NCI-H2107 treated with DMSO at 0.1 percent for 48 hours (cell line): ENCODE measurements around the gene IGSF3.
A peak's percentile ranks its signal among the peaks of the same experiment; 100 is the strongest.
"Not testable (repeated sequence)": the region's sequence is repeated elsewhere in the genome, so short reads cannot be mapped to it uniquely, and the experiment has no call there.

ENCODE experiments used
- DNase-seq: peaks from one replicate; lab custom pipeline; 2025; ENCODE audit not compliant: unreplicated experiment; lab: John Stamatoyannopoulos, UW

IGSF3 gene

DNA sequence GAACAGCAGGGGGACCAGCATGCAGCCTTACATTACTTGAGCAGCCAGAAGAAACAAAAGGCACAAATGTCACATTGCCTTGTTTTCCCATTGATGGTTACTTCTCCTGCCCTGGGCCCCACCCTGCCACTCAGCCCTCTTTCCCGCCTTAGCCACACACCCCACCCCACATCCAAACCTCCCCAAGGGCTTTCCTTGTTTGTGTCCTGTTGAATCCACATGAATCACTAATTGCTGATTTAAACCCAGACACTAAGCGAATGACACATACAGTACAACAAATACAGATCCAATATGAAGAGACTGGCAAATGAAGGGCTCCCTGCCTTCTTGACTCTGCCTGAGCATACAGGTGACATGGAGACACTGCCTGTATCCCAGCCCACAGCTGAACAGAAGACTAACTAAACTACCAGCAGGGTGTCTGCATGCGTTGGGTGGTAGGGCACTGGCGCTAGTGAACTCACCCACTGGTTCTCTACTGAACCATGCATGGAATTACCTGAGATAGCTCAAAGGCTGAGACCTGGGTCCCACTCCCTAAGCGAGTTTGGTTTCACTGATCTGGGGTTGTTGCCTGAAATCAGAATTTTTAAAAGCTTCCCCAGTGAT lies 3.1 kb downstream of the IGSF3 start:
- peak; percentile 96 for DNase-seq

DNA sequence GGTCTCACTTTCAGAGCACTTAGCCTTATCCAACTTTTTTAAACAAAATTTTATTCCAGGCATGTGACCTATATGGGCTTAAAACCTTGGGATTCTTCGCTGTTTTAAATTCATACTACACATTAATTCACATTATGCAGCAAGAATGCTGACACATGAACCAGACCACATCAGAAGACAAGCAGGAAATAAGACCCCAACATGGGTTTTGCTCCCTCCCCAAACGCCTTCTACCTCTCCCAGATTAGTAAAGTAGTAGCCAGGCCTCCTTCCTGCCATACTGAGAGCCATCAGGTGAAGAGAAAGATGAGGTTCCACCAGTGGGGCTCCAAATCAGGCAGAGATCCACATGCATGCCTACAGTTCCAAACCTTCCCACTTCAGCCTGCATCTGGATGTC lies 3.7 kb downstream of the IGSF3 start:
- no peak for DNase-seq

GRCh38 chr1:116661633-116662032 lies 5.9 kb downstream of the IGSF3 start:
- DNase-seq, result no peak

DNA sequence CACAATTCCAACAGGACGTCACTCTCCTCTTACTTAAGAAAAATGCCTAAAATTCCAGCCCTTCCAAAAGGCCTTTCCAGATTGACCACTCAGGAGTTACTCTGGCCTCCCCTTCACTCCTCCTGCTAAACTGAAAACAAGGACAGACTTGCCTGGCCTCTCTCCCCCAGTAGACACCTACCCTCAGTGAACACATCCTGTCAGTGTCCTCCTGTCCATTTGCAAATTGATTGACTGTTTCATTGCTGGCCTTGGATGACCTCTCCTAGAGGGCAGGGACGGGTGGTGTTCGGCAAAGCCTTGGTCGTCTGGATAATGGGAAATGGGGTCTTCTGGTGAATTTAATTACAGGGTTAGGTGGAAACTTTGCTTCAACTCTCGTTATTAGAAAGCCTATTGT lies 8.9 kb downstream of the IGSF3 start:
- not testable (repeated sequence) for DNase-seq

DNA sequence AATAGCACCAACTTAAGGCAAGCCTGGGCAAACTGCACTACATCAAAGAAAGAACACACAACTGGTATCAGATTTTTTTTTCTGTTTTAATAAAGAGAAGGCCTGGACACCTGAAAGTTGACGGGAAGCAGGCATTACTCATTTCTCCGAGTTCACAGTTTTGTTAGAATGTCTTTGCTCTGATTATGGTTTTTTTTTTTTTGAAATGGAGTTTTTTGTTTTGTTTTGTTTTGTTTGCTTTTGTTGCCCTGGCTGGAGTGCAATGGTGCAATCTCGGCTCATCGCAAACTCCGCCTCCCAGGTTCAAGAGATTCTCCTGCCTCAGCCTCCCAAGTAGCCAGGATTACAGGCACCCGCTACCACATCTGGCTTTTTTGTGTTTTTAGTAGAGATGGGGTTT lies 9.7 kb downstream of the IGSF3 start:
- DNase-seq, result not testable (repeated sequence)

GRCh38 chr1:116654351-116654750 lies 13.2 kb downstream of the IGSF3 start:
- DNase-seq, result no peak

DNA sequence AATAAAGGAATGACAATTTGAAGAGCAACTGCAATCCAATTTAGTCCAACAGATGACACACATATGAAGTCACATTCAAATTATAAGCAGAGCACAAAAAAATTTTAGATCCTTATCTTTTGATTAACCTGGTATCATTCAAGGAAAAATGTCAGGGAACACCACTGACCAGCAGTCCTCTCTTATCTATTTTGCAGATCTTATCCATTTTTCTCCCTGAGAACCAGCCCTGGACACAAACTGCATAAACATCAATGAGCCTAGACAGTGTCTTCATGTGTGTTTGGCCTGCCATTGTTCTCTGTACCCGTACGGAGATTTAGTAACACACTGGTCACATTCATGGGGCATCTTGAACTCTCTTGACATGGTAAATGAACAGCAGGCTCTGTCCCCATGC lies 14.9 kb downstream of the IGSF3 start:
- DNase-seq, result not testable (repeated sequence)

GRCh38 chr1:116650781-116651180 lies 16.8 kb downstream of the IGSF3 start:
- DNase-seq, result not testable (repeated sequence)

- DNase-seq, result not testable (repeated sequence)
Observed at GRCh38 chr1:116649041-116649440, 18.5 kb downstream of the IGSF3 start.

DNA sequence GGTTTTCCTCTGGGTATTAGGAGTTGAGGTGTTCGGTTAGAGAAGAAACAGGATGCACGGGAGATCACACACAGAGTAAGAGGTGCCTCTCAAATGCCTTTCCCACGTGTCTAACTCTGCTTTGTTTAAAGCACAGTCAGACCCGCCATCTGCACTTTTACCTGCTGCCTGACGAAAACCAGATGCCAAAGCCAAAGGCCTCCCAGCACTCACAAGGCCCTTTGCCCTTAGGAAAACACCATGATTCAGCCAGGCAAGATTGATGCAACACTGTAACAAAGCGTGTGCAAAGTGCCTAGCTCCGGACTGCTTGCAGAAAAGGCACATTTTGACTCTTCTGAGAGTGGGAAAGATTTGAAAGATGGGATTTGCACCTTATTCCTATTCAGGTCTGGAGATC lies 19.2 kb downstream of the IGSF3 start:
- not testable (repeated sequence) for DNase-seq

DNA sequence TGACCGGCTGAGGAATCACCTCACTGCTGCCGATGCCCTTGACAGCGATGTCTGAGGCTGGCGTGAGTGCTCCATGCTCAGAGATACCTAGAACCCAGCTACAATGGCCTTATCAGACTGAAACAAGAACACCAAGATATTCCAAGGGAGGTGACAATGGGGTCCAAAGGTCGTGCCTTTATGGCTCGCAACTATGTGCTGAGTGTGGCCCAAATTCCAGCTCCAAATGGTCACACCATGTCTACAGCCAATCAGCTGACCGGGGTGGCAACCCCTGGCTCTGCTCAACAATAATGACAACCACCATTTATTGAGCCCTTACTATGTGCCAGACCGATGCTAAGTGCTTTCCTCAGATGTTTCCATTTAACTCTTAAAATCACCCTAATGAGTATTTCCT lies 20.3 kb downstream of the IGSF3 start:
- DNase-seq, result not testable (repeated sequence)

- DNase-seq, result peak; percentile 68
Observed at GRCh38 chr1:116646673-116647170, 20.8 kb downstream of the IGSF3 start.

DNA sequence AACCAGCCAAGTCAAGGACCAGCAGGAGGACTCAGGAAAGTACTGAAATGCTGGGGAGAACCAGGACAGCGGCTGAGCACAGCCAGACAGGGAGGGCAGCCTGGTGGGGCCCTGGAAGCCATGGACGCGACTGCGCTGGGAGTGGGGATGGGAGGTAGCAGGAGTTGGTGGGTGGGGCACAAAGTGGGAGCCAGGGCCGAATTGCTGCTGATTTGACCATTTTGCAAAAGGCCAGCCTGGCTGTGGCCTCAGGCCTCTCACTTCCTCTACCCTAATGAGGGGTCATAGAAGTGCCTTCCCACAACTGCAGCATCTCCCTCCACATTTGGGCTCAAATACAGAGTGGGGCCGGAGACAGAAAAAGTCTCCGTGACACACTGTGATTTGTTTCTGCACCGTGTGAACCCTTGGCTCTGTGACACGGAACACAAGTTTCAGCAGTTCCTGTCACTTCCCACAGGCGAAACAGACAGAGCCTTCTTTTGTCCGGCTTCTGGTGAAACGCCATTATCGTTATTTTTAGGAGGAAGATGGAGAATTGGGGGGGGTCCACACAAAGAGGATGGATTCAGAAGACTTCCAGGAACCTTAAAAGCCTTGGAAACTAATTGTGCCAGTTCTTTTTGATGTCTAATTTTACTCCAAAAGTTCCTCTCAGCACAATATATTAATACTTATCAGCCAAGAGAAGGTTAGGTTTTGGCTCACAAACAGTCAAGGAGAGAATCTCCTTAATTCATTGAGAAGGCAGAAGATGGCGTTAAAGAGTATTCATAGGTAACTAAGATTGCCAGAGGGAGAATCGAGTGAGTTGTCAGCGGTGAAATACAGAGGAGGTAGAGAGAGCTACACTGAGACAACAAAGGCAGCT lies 21.5 kb downstream of the IGSF3 start:
- peak; percentile 8 for DNase-seq

GRCh38 chr1:116644993-116645392 lies 22.5 kb downstream of the IGSF3 start:
- DNase-seq, result not testable (repeated sequence)

DNA sequence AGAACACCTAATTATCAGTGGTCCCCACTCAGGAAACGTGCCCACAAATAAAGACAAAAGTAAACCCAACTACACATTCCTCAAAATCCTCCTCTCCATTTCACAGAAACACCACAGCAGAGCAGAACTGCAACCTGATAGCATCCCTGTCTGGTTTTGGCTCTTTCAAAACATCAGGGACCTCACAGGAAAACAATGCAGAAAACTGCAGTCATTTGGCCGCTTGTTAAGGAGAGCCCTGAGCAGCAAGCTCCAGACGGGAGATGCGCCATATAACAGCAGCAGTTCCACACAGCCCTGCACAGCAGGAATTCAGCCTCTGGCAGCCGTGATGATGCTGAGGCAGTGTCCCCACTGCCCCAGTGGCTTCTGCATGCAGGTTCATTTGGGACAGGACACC lies 23.4 kb downstream of the IGSF3 start:
- peak; percentile 30 for DNase-seq

DNA sequence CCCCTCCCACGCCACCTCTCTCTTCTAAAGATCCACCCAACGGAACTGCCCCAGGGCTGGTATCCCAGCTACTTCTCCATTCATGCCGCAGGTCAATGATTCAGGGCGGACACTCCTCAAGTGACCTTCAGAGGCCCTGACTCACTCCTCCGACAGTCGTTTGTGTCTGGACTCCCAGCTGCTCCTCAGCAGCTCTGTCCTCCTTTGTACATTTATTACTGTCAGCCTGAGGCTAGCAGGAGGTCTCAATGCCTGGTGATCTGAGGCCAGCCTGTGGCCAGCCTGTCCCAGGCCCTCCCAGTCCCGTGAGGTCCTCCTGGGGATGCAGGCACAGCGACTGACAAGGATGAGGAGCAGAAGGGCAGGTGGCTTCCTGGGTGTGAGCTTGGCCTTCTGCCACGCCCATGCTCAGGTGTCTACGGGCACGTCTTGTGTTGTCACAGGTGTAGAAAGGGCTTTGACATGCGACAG lies 24.2 kb downstream of the IGSF3 start:
- DNase-seq, result peak; percentile 40

DNA sequence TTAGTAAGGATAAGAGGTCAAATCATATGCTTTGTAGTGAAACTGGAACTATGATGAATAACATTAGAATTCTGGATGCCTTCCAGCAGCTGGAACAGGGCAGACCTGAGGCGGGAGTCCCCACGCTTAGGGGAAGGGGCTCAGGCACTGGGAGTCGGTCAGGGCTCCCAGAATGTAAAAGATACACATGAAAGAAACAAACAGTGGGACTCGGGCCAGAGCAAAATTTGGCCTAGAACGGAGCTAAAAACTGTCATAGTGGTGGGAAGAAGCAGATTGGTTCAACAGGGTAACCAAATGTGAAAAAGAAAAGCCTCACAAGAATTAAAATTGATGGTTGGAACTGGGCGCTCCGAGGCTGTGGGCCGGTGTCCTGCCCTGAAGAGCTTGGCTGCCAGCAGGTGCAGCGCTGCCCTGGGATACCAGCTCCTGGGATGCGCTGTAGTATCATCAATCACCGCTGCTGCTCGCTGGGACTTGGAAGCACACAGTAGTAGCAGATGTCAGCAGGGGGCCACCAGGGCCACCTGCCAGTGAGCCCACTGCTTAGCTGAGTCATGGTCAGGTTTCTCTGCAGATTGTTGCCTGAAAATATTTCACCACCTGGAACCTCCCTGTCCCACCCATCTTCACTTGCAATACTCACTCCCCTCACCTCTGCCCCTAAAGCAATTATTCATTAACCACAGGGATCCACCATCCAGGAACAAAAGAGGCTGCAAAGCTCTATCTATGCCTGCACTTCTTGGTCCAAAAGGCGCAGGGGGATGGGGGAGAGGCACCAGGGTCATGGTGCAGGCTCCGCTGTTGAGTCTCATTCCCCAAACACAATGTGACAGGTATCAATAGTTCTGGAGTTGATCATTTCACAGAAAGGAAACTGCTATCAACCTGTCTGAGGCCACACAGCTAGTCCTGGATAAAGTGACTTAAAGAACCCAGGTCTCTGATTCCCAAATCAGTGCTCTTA lies 24.9 kb downstream of the IGSF3 start:
- DNase-seq, result not testable (repeated sequence)

GRCh38 chr1:116637583-116637982 lies 29.9 kb downstream of the IGSF3 start:
- DNase-seq, result not testable (repeated sequence)

DNA sequence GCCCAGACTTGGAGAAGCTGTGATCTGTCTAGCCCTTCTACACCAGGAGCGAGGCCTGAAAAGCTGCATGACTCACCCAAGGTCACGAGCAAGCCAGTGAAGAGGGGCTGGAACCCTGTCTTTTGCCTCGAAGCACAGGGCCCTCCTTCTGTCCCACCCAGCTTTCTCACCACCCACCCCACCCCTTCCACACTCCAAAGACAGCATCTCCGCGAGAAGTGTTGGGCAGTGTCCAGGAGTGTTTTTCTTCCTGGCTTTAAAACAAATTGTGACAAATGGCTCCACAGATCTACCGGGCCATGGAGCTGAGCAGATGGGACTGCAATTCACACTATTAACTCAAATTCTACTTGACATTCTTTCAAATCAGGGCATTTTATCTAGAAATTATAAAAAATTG lies 30.9 kb downstream of the IGSF3 start:
- DNase-seq, result not testable (repeated sequence)

DNA sequence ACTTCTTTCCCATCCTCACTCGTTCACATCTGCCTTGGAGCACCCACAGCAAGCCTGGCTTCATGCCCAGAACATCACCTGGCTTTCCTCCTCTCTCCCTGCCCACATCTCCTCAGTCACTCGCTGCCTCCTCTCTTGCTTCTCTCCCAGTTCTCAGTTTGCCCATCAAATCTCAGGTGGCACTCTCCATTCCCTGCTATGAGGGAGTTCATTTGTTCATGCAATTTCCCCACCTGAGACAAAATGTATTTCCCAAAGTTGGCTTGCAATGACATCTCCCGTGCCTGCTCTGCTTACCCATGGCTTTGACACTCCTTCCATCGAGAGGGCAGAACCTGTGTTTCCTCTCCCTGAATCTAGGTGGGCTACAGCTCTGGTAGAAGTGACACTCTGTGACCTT lies 33.1 kb downstream of the IGSF3 start:
- DNase-seq, result not testable (repeated sequence)
